HG03520 (cell line): ENCODE results near the gene NDUFS8.

Experiments used
- ATAC-seq: cut with Tn5 transposase; IDR thresholded peaks from one replicate; pipeline ENCODE4 v1.9.1; 2021; ENCODE audit warnings: mild to moderate bottlenecking, moderate library complexity; ENCODE audit not compliant: unreplicated experiment

The NDUFS8 gene

GRCh38 chr11:68014947-68015447 lies 15.5 kb upstream of the NDUFS8 start:
- no peak for ATAC-seq

DNA sequence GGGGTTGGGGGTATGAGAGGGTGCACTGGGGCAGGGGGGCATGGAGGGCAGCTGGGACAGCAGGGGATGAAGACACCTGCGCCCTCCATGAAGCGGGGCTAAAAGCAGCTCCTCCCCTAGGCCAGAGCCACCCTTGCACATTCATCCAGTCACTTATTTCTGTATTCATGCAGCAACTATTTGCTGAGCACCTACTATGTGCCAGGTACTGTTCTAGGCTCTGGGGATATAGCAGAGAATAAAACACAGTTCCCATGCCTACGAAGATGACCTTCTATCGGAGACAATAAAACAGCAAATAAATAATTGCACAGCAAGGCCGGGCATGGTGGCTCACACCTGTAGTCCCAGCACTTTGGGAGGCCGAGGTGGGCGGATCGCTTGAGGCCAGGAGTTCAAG lies 15.0 kb upstream of the NDUFS8 start:
- no peak for ATAC-seq

DNA sequence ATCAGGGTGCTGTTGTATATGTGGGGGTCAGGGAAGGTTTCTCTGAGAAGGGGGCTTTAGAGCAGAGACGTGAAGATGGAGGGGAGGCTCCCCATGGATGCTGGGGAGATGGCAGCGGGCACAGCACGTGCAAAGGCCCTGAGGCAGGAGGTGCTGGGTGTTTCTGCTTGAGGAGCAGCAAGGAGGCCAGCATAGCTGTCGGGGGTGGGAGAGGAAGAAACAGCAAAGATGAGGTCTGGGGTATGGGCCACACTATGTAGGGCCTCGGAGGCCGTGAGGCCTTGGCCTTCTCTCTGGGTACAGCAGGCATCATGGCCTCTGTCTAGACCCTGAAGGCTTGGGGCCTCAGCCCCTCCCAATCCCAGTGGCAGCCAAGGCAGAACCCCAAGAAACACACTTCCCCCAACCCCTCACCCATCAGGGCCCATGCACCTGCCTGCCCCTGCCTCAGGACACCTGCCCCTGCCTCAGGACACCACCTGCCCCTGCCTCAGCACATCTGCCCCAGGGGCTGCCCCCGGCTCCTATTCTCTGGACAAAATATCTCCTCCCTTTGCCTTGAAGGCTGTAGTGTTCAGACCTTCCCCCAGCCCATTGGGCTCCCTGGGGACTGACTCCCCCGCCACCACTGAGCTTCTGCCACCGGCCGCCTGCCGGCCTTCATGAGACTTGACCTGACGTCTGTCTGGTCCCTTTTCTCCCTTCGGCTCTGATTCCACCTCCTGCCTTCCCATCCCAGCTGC lies 14.1 kb upstream of the NDUFS8 start:
- no peak for ATAC-seq

- ATAC-seq, result no peak
These were observed 13.3 kb upstream of the NDUFS8 start for GRCh38 chr11:68016904-68017817.

DNA sequence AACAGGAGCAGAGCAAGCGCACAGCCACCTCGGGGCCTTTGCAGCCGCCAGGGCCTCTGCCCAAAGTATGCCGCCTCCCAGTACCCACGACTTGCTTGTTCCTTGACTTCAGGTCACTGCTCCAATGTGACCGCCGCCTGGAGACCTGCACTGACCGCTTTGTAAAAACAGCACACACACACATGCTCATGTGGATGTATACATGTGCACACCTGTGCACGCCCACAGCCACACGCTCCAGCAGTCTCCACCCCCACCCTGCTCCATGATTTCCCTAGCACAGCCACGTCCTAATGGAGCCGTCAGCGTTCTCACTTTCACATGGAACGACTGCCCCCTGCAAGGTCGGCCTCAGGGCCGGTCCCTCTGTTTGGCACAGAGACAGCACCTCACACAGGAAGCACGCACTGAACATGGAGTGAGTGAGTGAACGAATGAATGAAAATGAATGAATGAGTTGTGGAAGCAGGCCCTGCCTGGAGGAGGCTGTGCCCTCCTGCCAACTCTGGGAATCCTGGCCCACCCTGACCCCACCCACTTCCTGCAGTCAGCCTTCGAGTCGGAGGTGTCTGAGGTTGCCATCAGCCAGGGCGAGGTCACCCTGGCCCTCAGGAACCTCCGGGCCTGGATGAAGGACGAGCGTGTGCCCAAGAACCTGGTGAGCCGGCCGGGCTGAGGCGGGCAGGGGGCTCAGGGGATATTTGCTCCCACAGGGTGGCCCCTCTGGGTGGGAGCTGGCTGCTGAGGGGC lies 12.3 kb upstream of the NDUFS8 start:
- ATAC-seq, result no peak

DNA sequence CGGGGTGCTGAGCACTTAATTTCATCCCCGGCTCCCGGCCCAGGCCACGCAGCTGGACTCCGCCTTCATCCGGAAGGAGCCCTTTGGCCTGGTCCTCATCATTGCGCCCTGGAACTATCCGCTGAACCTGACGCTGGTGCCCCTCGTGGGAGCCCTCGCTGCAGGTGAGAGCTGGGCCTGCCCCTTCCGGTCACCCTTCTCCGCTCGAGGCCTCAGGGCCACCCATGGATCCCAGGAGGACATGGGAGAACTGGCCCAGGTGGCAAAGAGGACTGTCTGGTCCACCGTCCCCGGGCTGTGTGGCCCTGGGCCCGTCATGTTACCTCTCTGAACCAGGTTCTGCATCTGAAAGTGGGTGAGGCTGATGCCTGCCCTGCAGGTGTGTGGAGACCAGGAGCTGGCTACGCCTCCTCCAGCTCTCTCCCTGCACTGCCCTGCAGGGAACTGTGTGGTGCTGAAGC lies 11.7 kb upstream of the NDUFS8 start:
- no peak for ATAC-seq

GRCh38 chr11:68019486-68019885 lies 11.0 kb upstream of the NDUFS8 start:
- no peak for ATAC-seq

DNA sequence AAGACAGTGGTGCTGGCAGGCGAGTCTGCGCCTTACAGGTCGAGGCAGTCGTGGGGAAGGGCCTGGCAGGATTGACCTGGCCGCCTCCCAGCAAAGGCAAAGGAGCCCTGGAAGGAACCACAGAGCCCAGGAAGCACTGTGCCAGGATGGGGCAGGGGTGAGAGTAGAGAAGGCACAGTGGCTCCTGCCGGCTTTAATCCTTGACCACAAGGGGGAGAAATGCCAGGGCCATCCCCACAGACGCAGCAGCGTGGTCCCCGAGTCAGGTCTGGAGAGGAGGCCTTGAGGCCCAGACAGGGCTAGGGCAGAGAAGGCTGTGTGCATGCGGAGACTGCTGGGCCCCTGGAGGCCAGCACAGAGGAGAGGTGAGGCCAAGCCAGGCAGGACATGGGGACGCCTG lies 9.9 kb upstream of the NDUFS8 start:
- no peak for ATAC-seq

DNA sequence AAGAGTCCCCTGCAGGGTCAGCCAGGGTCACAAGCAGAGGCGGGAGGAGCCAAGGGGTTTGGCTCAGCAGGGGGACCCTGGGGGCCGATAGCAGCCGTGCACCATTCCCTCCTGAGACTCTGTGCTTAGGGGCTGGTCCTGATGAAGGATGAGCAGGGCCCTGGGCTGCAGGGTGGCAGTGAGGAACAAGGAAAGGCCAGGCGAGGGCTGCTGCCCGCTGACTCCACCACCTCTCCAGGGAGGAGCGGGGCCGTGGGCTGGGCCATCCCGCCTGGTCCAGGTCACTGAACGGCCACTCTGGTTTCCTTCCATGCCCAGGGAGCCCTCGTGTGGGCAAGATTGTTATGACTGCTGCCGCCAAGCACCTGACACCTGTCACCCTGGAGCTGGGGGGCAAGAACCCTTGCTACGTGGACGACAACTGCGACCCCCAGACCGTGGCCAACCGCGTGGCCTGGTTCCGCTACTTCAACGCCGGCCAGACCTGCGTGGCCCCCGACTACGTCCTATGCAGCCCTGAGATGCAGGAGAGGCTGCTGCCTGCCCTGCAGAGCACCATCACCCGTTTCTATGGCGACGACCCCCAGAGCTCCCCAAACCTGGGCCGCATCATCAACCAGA lies 9.2 kb upstream of the NDUFS8 start:
- ATAC-seq, result no peak

DNA sequence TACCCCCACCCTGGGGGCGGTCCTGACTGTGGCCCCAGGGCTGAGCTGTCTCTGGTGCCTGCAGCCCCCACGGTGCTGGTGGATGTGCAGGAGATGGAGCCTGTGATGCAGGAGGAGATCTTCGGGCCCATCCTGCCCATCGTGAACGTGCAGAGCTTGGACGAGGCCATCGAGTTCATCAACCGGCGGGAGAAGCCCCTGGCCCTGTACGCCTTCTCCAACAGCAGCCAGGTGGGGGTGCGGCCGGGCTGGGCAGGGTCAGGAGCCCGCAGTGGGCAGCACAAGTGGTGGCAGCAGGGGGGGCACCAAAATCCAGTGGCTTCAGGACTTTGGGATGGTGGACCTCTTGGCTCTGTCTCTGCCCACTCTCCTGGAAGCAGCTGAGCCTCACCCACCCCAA lies 8.0 kb upstream of the NDUFS8 start:
- no peak for ATAC-seq

DNA sequence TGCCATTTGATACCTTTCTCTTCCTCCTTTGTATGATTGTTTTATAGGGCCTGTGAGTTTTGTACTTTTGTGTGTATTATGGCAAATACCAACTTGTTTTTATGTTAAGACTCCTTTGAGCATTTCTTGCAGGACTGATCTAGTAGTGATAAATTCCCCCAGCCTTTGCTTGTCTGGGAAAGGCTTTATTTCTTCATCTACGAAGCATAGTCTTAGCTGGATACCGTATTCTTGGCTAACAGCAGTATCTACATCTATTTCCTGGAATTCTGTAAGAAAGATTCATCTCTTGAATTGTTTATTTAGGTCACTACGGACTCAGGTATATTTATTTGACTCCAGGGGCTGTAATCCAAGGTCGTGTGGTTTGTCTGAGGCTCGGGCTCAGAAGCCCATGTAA lies 6.0 kb upstream of the NDUFS8 start:
- no peak for ATAC-seq

DNA sequence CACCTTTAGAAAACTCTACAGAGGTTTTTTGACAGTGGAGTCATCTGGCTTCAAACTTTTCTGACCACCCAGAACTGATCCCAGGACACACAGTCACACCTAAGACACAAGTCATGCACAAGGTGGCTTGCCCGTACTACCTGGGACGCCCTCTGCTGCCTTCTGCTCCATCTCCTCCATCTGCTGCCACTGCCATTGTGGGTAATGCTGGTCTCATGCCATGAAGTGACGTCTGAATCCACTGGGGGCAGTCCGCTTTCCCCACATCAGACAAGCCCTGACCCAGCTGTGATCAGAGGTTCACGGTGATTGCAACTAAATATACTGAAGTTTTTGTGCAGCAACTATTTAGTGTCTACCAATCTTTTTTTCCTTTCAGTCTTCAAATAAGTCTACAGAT lies 5.4 kb upstream of the NDUFS8 start:
- no peak for ATAC-seq

GRCh38 chr11:68026391-68027105 lies 3.9 kb upstream of the NDUFS8 start:
- no peak for ATAC-seq

DNA sequence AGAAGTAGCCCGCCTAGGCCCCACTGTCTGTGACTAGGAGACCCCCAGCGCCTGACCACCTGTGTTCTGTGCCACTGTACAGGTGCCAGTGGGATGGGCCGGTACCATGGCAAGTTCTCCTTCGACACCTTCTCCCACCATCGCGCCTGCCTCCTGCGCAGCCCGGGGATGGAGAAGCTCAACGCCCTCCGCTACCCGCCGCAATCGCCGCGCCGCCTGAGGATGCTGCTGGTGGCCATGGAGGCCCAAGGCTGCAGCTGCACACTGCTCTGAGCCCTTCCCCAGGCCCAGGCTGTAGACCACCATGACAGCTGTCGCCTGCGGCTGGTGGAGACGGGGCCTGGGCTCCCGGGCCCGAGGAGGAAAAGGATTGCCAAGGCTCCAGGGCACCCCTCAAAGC lies 2.8 kb upstream of the NDUFS8 start:
- ATAC-seq, result no peak

GRCh38 chr11:68028802-68029545 lies 1.5 kb upstream of the NDUFS8 start:
- no peak for ATAC-seq

GRCh38 chr11:68031144-68031464 lies 623 bp downstream of the NDUFS8 start:
- ATAC-seq, result no peak

DNA sequence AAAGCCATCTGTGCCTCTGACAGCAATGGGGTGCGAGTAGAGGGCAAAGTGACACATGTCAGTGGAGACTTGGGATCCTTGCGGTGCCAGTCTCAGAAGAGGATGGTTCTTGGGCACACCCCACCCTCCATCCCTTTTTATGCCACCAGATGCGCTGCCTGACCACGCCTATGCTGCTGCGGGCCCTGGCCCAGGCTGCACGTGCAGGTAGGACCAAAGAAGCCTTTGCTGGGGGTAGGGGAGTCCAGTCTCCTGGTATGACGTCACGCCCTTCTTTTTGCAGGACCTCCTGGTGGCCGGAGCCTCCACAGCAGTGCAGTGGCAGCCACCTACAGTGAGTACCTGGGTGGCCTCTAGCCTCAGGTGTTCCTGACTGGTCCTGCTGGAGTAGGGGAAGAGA lies 1.5 kb downstream of the NDUFS8 start:
- ATAC-seq, result no peak

- no peak for ATAC-seq
These were observed 2.7 kb downstream of the NDUFS8 start for GRCh38 chr11:68032997-68033707.

DNA sequence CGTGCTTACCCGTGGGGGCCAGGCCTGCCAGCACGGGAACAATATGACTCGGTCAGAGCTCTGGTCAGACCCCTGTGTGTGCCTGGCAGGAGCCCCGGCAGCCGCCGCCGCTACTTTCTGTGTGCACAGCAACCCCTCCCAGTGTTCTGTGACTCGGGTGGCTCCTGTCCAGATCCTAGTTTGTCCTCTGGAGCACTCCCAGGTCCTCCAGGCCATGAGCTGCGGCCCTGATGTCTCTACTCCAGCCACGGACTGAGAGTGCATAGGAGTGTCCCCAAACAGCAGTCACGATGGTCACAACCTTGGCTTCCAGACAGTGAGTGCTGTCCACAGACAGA lies 3.2 kb downstream of the NDUFS8 start:
- ATAC-seq, result no peak
